Left cardiac atrium (tissue), 4 donors: Measurements from ENCODE around the gene PLXNC1. TPM values are rescaled to one million over a fixed set of nuclear protein-coding genes. Genes with fewer than 3 reads are reported as not detected.

Experiments used
- ATAC-seq, 2 donors: fragments of 200-7000 bp; cut with Tn5 transposase; one replicate each; pipeline ENCODE4 v1.9.1; 2020; ENCODE audit warnings: mild to moderate bottlenecking in 2 of 2, moderate library complexity in 2 of 2
- DNase-seq: peaks from one replicate; pipeline ENCODE4 v3.0.0-alpha.2; 2020
- intact Hi-C, 2 donors: fragments of 100-400 bp; cut with DNase I; formaldehyde crosslinking; loops; one replicate each; pipeline versions ENCODE4 v1.14.1 to v1.15.1; 2022 to 2023
- total RNA-seq, 2 donors: library from RNA; stranded (reverse); fragmentation: NEBNext Ultra II Directional; extraction: Animal tissue kit (Norgen Biotek cat#: 25700); gene quantifications; one replicate each; pipeline ENCODE4 v1.2.1, GENCODE V29; 2021
- donor health status: DM: no; HTN: yes; CAD: no.
- donor health status: DM: no; HTN: yes; CAD: no; lungs with severe emphysema.
- donor health status: DM: yes; HTN: yes; CAD: no.
- donor health status: Dilated cardiomyopathy.

The PLXNC1 gene
- total RNA-seq, 2 donors from 2014 or later = 3.2 to 4.1 TPM

GRCh38 chr12:94338006-94338794 is 189.8 kb downstream of the PLXNC1 start:
- intact Hi-C loops = loop anchor here in 1 of 2 donors (10.0 kb wide), 1 partner anchor 177 kb away; no protein-coding TSS in a partner anchor
- DNase-seq (no peak), ATAC-seq (no peak)

DNA sequence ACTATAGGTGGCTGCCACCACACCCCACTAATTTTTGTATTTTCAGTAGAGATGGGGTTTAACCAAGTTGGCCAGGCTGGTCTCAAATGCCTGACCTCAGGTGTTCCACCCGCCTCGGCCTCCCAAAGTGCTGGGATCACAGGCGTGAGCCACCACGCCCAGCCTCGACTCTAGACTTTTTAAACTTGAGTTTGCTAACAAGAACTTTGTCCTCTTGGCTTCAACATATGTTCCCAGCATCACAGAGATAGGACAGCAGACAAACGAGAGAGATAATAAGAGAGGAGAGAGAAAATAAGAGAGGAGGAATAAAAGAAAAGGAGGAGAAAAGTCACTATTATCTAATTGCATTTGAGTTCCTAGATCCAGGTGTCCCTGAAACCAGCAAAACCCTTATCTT is 192.2 kb downstream of the PLXNC1 start:
- no peak for ATAC-seq
- intact Hi-C loops = no loop called here
- no peak for DNase-seq

DNA sequence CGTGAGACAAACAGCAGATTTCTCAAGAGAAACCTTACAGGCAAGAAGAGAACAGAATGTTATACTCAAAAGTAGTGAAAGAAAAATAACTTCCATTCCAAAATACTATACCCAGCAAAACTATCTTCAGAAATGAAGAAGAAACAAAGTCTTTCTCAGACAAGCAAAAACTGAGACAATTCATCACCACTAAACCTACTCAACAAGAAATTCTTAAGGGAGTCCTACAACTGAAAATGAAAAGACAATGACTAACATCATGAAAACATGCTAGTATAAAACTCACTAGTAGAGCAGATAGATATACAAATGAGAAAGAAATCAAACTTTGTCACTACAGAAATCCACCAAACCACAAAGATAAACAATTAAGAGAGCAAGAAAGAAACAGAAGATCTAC is 204.8 kb downstream of the PLXNC1 start:
- ATAC-seq (no peak), DNase-seq (no peak)
- intact Hi-C loops = no loop called here
